IMR-90 (cell line): ENCODE results near the gene CRTAC1. TPM values are rescaled to one million over a fixed set of nuclear protein-coding genes. Genes with fewer than 3 reads are reported as not detected.

Source experiments
- ATAC-seq: fragments of 200-7000 bp; cut with Tn5 transposase; 2 replicates; pipeline ENCODE4 v1.9.1; 2020; ENCODE audit warnings: low read depth, mild to moderate bottlenecking, moderate library complexity
- BruUV-seq: library from RNA; stranded (reverse); fragments of 400-500 nt; replicated peaks from 2 replicates; lab custom pipeline; 2021; lab: Mats Ljungman, UMichigan
- CTCF ChIA-PET: fragments of 300-600 bp; formaldehyde crosslinking; extraction: SDS; loops from one replicate; lab custom pipeline; 2021; ENCODE audit warnings: antibody characterized with exemption; lab: Yijun Ruan, JAX
- POLR2A ChIA-PET: fragments of 300-600 bp; sonication (Branson Sonifier 250); formaldehyde crosslinking; loops from one replicate; lab custom pipeline; 2022; ENCODE audit warnings: antibody characterized with exemption; ENCODE audit not compliant: unreplicated experiment; lab: Charles Lee
- DNase-seq: peaks from one replicate; pipeline ENCODE4 v3.0.0; 2013
- H2AFZ ChIP-seq: replicated peaks from 2 replicates; pipeline ENCODE3; 2013; ENCODE audit warnings: low read length, mild to moderate bottlenecking; ENCODE audit not compliant: poor library complexity
- H2AK5ac ChIP-seq: 2 replicates; pipeline ENCODE4 v1.6.1; 2013; ENCODE audit warnings: low read depth, low read length, inconsistent platforms
- H2AK9ac ChIP-seq: replicated peaks from 2 replicates; pipeline ENCODE3; 2013; ENCODE audit warnings: mild to moderate bottlenecking, low read depth, low read length, moderate library complexity; ENCODE audit not compliant: poor library complexity
- H2BK120ac ChIP-seq: 2 replicates; pipeline ENCODE4 v1.6.1; 2013; ENCODE audit warnings: low read depth, low read length, inconsistent platforms
- H2BK15ac ChIP-seq: 3 replicates; pipeline ENCODE4 v1.6.1; 2013; ENCODE audit warnings: low read depth, low read length, inconsistent platforms
- H2BK20ac ChIP-seq: 2 replicates; pipeline ENCODE4 v1.6.1; 2013; ENCODE audit warnings: low read depth, mild to moderate bottlenecking, inconsistent platforms, low read length, moderate library complexity
- H2BK5ac ChIP-seq: 2 replicates; pipeline ENCODE4 v1.6.1; 2013; ENCODE audit warnings: mild to moderate bottlenecking, low read depth, low read length, inconsistent platforms; ENCODE audit not compliant: poor library complexity, severe bottlenecking
- H3K14ac ChIP-seq: replicated peaks from 2 replicates; pipeline ENCODE4 v1.6.1; 2013; ENCODE audit warnings: low read depth, low read length, inconsistent platforms
- H3K18ac ChIP-seq: 2 replicates; pipeline ENCODE4 v1.6.1; 2013; ENCODE audit warnings: low read depth, low read length, control low read depth
- H3K23ac ChIP-seq: 2 replicates; pipeline ENCODE4 v1.6.1; 2013; ENCODE audit warnings: low read depth, low read length, inconsistent platforms
- H3K27ac ChIP-seq: 2 replicates; pipeline ENCODE4 v1.5.1; 2013; ENCODE audit warnings: mild to moderate bottlenecking, control low read depth, low read length; ENCODE audit not compliant: insufficient read depth
- H3K27me3 ChIP-seq: 2 replicates; pipeline ENCODE4 v1.6.1; 2013; ENCODE audit warnings: low read length; ENCODE audit not compliant: control insufficient read depth, insufficient read depth
- H3K36me3 ChIP-seq: 2 replicates; pipeline ENCODE4 v1.6.1; 2013; ENCODE audit warnings: low read length, mixed read lengths; ENCODE audit not compliant: control insufficient read depth, insufficient read depth
- H3K4ac ChIP-seq: 2 replicates; pipeline ENCODE4 v1.6.1; 2013; ENCODE audit warnings: low read depth, low read length, inconsistent platforms
- H3K4me1 ChIP-seq: 2 replicates; pipeline ENCODE4 v1.6.1; 2013; ENCODE audit warnings: low read length, mixed read lengths; ENCODE audit not compliant: control insufficient read depth, insufficient read depth
- H3K4me2 ChIP-seq: 2 replicates; pipeline ENCODE4 v1.6.1; 2013; ENCODE audit warnings: low read depth, mild to moderate bottlenecking, control low read depth, low read length, moderate library complexity
- H3K4me3 ChIP-seq: 2 replicates; pipeline ENCODE4 v1.5.1; 2013; ENCODE audit warnings: low read depth, mild to moderate bottlenecking, control low read depth, low read length, moderate library complexity; ENCODE audit not compliant: insufficient read depth
- H3K56ac ChIP-seq: 2 replicates; pipeline ENCODE4 v1.6.1; 2013; ENCODE audit warnings: low read length, inconsistent platforms; ENCODE audit not compliant: insufficient read depth; ENCODE audit errors: extremely low read depth
- H3K79me1 ChIP-seq, 2 experiments: 2 replicates each; pipeline ENCODE4 v1.6.1; 2013; ENCODE audit warnings: low read length in 2 of 2, inconsistent platforms in 1 of 2, low read depth in 1 of 2
- H3K9ac ChIP-seq: 2 replicates; pipeline ENCODE4 v1.6.1; 2013; ENCODE audit warnings: low read depth, low read length, control low read depth
- H3K9me1 ChIP-seq: 2 replicates; pipeline ENCODE4 v1.6.1; 2013; ENCODE audit warnings: low read length, inconsistent platforms; ENCODE audit not compliant: insufficient read depth
- H3K9me3 ChIP-seq: 2 replicates; pipeline ENCODE4 v1.6.1; 2013; ENCODE audit warnings: low read length; ENCODE audit not compliant: control insufficient read depth, insufficient read depth
- H4K20me1 ChIP-seq: 2 replicates; pipeline ENCODE4 v1.6.1; 2013; ENCODE audit warnings: low read length, inconsistent platforms; ENCODE audit not compliant: insufficient read depth
- H4K5ac ChIP-seq: 2 replicates; pipeline ENCODE4 v1.6.1; 2013; ENCODE audit warnings: mild to moderate bottlenecking, low read depth, low read length, control low read depth
- H4K8ac ChIP-seq, 2 experiments: 2 replicates each; pipeline ENCODE4 v1.6.1; 2013; ENCODE audit warnings: low read depth in 2 of 2, low read length in 2 of 2, control low read depth in 1 of 2, inconsistent platforms in 1 of 2
- H4K91ac ChIP-seq: 2 replicates; pipeline ENCODE4 v1.6.1; 2013; ENCODE audit warnings: low read depth, low read length, inconsistent platforms; ENCODE audit not compliant: insufficient read depth
- BHLHE40 ChIP-seq: fragments of 150-350 bp; IDR thresholded peaks from 2 replicates; pipeline ENCODE4 v1.6.1; 2016; ENCODE audit warnings: mild to moderate bottlenecking, low read depth, low read length
- CHD1 ChIP-seq: IDR thresholded peaks from 2 replicates; pipeline ENCODE4 v1.6.1; 2012; ENCODE audit warnings: low read depth, low read length, improper control_type of control experiment
- FOS ChIP-seq: fragments of 150-350 bp; IDR thresholded peaks from 2 replicates; pipeline ENCODE4 v1.6.1; 2016; ENCODE audit warnings: low read depth, low read length
- MAFK ChIP-seq: IDR thresholded peaks from 2 replicates; pipeline ENCODE4 v1.6.1; 2012; ENCODE audit warnings: low read depth, low read length, improper control_type of control experiment
- MAZ ChIP-seq: IDR thresholded peaks from 2 replicates; pipeline ENCODE4 v1.6.1; 2012; ENCODE audit warnings: low read depth, mild to moderate bottlenecking, low read length, improper control_type of control experiment, moderate library complexity, borderline replicate concordance
- MXI1 ChIP-seq: IDR thresholded peaks from 2 replicates; pipeline ENCODE4 v1.6.1; 2012; ENCODE audit warnings: low read depth, mild to moderate bottlenecking, low read length, moderate library complexity, borderline replicate concordance
- POLR2A ChIP-seq: IDR thresholded peaks from 2 replicates; pipeline ENCODE4 v1.6.1; 2012; ENCODE audit warnings: mild to moderate bottlenecking, low read depth, low read length
- RAD21 ChIP-seq: IDR thresholded peaks from 2 replicates; pipeline ENCODE4 v1.6.1; 2012; ENCODE audit warnings: low read length, improper control_type of control experiment
- RCOR1 ChIP-seq: IDR thresholded peaks from 2 replicates; pipeline ENCODE4 v1.6.1; 2012; ENCODE audit warnings: mild to moderate bottlenecking, low read length, improper control_type of control experiment; ENCODE audit not compliant: insufficient replicate concordance
- USF2 ChIP-seq: fragments of 150-350 bp; IDR thresholded peaks from 2 replicates; pipeline ENCODE4 v1.6.1; 2017; ENCODE audit warnings: mild to moderate bottlenecking, antibody characterized with exemption, low read length, low read depth
- WGBS, 2 experiments: methylation state at CpG; one replicate each; pipeline versions ENCODE4 v1.1.5 to v1.1.7; 2013; ENCODE audit warnings: missing lambda C conversion rate in 2 of 2; ENCODE audit not compliant: insufficient read length in 1 of 2; ENCODE audit errors: extremely low coverage in 2 of 2; 5-methylcytosine and 5-hydroxymethylcytosine counted together
- dilution Hi-C: fragments of 300-500 bp; cut with HindIII; formaldehyde crosslinking; loops from one replicate; pipeline ENCODE4 v1.14.3; 2018; ENCODE audit warnings: low sequenced_read_pairs; ENCODE audit not compliant: unreplicated experiment
- in situ Hi-C: fragments of 300-500 bp; cut with MboI; formaldehyde crosslinking; loops from 3 replicates; pipeline ENCODE4 v1.14.3; 2019; ENCODE audit warnings: low sequenced_read_pairs, inconsistent platforms, mixed read lengths
- intact Hi-C: fragments of 100-400 bp; cut with micrococcal nuclease; formaldehyde crosslinking; loops from 2 replicates; pipeline ENCODE4 v1.10.0; 2022
- polyA plus RNA-seq, 3 experiments: library from polyadenylated mRNA; depleted of rRNA; stranded (reverse); fragments of >200 nt; gene quantifications; 2 replicates each; pipeline ENCODE4 v1.2.3, GENCODE V29; 2012; ENCODE audit warnings: low replicate concordance in 1 of 3
- total RNA-seq: library from RNA; depleted of rRNA; stranded (reverse); fragments of >200 nt; gene quantifications from 2 replicates; pipeline ENCODE4 v1.2.3, GENCODE V29; 2012
- TF ChIP-seq, protein P1 (sequence below): conservative IDR thresholded peaks from 2 replicates; pipeline ENCODE4 v1.5.1; 2012; ENCODE audit warnings: mild to moderate bottlenecking, low read depth, low read length, improper control_type of control experiment

CRTAC1 gene
- total and polyA plus RNA-seq, 2 of the 4 experiments (the other 2 are of a cell fraction): not detected

- H3K4me2 ChIP-seq: no peak overlapping the region
- H3K56ac ChIP-seq: no peak overlapping the region
- H2BK15ac ChIP-seq: no peak overlapping the region
- H4K91ac ChIP-seq: no peak overlapping the region
- no peak for DNase-seq
- no TSS peak for BruUV-seq
- no peaks in the 10 kb centered on the region for H3K4me1 ChIP-seq
- ATAC-seq: no peak
- no peak overlapping the region for H2AK9ac ChIP-seq
- intact Hi-C loops: no loop called here
- no peak overlapping the region for H3K14ac ChIP-seq
- H3K27ac ChIP-seq: no peak overlapping the region
- no peak overlapping the region for H3K4ac ChIP-seq
- H3K79me1 ChIP-seq: no peaks in the 10 kb centered on the region
- no peak overlapping the region for H2AK5ac ChIP-seq
- no peaks in the 10 kb centered on the region for H3K9me3 ChIP-seq
- no peak overlapping the region for H3K18ac ChIP-seq
- no peak overlapping the region for H3K23ac ChIP-seq
- no peaks in the 10 kb centered on the region for H4K20me1 ChIP-seq
- H2BK120ac ChIP-seq: no peak overlapping the region
- dilution Hi-C loops: no loop called here
- no peaks in the 10 kb centered on the region for H3K36me3 ChIP-seq
- in situ Hi-C loops: no loop called here
- H3K9ac ChIP-seq: no peak overlapping the region
- H3K9me1 ChIP-seq: no peaks in the 10 kb centered on the region
- no peak overlapping the region for H2BK20ac ChIP-seq
- no peak overlapping the region for H2AFZ ChIP-seq
- H3K27me3 ChIP-seq: peaks cover 15% of the 10 kb centered on the region; the same call in 1 of the 2 replicates
- WGBS, 2 experiments: 88% methylated on average over 8 of the region's 13 CpGs; no CpG with 5 or more reads in 1 of the 2 experiments
- no peak overlapping the region for H2BK5ac ChIP-seq
- POLR2A ChIA-PET: no interaction called here
- H3K4me3 ChIP-seq: no peak overlapping the region
- CTCF ChIA-PET: no interaction called here
- H4K8ac ChIP-seq: no peak overlapping the region
- no peak for TF ChIP-seq FOS
- TF ChIP-seq, protein P1, sequence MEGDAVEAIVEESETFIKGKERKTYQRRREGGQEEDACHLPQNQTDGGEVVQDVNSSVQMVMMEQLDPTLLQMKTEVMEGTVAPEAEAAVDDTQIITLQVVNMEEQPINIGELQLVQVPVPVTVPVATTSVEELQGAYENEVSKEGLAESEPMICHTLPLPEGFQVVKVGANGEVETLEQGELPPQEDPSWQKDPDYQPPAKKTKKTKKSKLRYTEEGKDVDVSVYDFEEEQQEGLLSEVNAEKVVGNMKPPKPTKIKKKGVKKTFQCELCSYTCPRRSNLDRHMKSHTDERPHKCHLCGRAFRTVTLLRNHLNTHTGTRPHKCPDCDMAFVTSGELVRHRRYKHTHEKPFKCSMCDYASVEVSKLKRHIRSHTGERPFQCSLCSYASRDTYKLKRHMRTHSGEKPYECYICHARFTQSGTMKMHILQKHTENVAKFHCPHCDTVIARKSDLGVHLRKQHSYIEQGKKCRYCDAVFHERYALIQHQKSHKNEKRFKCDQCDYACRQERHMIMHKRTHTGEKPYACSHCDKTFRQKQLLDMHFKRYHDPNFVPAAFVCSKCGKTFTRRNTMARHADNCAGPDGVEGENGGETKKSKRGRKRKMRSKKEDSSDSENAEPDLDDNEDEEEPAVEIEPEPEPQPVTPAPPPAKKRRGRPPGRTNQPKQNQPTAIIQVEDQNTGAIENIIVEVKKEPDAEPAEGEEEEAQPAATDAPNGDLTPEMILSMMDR: no peak
- TF ChIP-seq MAFK: no peak
- TF ChIP-seq POLR2A: no peak
- TF ChIP-seq RAD21: no peak
- no peak for TF ChIP-seq USF2
- TF ChIP-seq MAZ: no peak
- TF ChIP-seq BHLHE40: no peak
- TF ChIP-seq MXI1: no peak
- no peak for TF ChIP-seq RCOR1
- no peak for TF ChIP-seq CHD1
- no peak overlapping the region for H4K5ac ChIP-seq
Observed at GRCh38 chr10:97896756-97897358, 133.6 kb downstream of the CRTAC1 start.
